GM19467 (cell line): ENCODE measurements around the gene MAP4K5.
"Not testable (repeated sequence)": the region's sequence is repeated elsewhere in the genome, so short reads cannot be mapped to it uniquely, and the experiment has no call there.

Experiments used
- ATAC-seq: cut with Tn5 transposase; IDR thresholded peaks from one replicate; pipeline ENCODE4 v1.9.1; 2021; ENCODE audit warnings: mild to moderate bottlenecking, moderate library complexity; ENCODE audit not compliant: unreplicated experiment

The MAP4K5 gene

GRCh38 chr14:50533241-50533705 lies 904 bp upstream of the MAP4K5 start:
- peak; percentile 17 for ATAC-seq

- ATAC-seq, result peak; percentile 14
These were observed 521 bp downstream of the MAP4K5 start for GRCh38 chr14:50531595-50532501.

GRCh38 chr14:50530794-50531365 lies 1.5 kb downstream of the MAP4K5 start:
- no peak for ATAC-seq

- ATAC-seq, result no peak
These were observed 2.0 kb downstream of the MAP4K5 start for GRCh38 chr14:50530358-50530757.

GRCh38 chr14:50529288-50530179 lies 2.8 kb downstream of the MAP4K5 start:
- ATAC-seq, result no peak

- no peak for ATAC-seq
These were observed 4.4 kb downstream of the MAP4K5 start for GRCh38 chr14:50528000-50528399.

- no peak for ATAC-seq
These were observed 7.4 kb downstream of the MAP4K5 start for GRCh38 chr14:50524731-50525515.

- no peak for ATAC-seq
These were observed 8.3 kb downstream of the MAP4K5 start for GRCh38 chr14:50524060-50524459.

GRCh38 chr14:50523271-50524041 lies 8.9 kb downstream of the MAP4K5 start:
- ATAC-seq, result no peak

- ATAC-seq, result peak; percentile 50
These were observed 10.4 kb downstream of the MAP4K5 start for GRCh38 chr14:50521912-50522341.

GRCh38 chr14:50520947-50521815 lies 11.2 kb downstream of the MAP4K5 start:
- peak; percentile 62 for ATAC-seq

- no peak for ATAC-seq
These were observed 16.3 kb downstream of the MAP4K5 start for GRCh38 chr14:50516091-50516490.

GRCh38 chr14:50512463-50512862 lies 19.9 kb downstream of the MAP4K5 start:
- no peak for ATAC-seq

GRCh38 chr14:50510157-50510556 lies 22.2 kb downstream of the MAP4K5 start:
- no peak for ATAC-seq

GRCh38 chr14:50507078-50507477 lies 25.3 kb downstream of the MAP4K5 start:
- ATAC-seq, result not testable (repeated sequence)

- ATAC-seq, result no peak
These were observed 30.7 kb downstream of the MAP4K5 start for GRCh38 chr14:50501642-50502041.

- ATAC-seq, result no peak
These were observed 35.0 kb downstream of the MAP4K5 start for GRCh38 chr14:50497351-50497750.

GRCh38 chr14:50489851-50490250 lies 42.5 kb downstream of the MAP4K5 start:
- no peak for ATAC-seq

GRCh38 chr14:50488521-50488920 lies 43.8 kb downstream of the MAP4K5 start:
- no peak for ATAC-seq
